ENCODE data around the gene RHBDL1. TPM values are rescaled to one million over a fixed set of nuclear protein-coding genes. Genes with fewer than 3 reads are reported as not detected.

RHBDL1 gene
- total RNA-seq, 1 experiment from 2014 or later: 1.8 TPM

Other genes starting within 250 kb of the RHBDL1 start
- 39.5 to 81.2 TPM (median 72.0 TPM) in 5 replicates for gene CAPN15, start 148.0 kb upstream of the RHBDL1 start, total RNA-seq (2022; extraction: Qiagen RNA extraction)
- 0.09 to 0.24 TPM (median 0.20 TPM) in 5 replicates for gene PRR35, start 115.3 kb upstream of the RHBDL1 start, total RNA-seq (2022; extraction: Qiagen RNA extraction)
- gene NHLRC4, start 108.7 kb upstream of the RHBDL1 start, total RNA-seq (2022; extraction: Qiagen RNA extraction): 0.06 to 0.26 TPM (median 0.19 TPM) in 5 replicates
- 26.9 to 42.7 TPM (median 40.1 TPM) in 5 replicates for gene PIGQ, start 105.7 kb upstream of the RHBDL1 start, total RNA-seq (2022; extraction: Qiagen RNA extraction)
- 12.0 to 18.7 TPM (median 17.9 TPM) in 5 replicates for gene RAB40C, start 85.6 kb upstream of the RHBDL1 start, total RNA-seq (2022; extraction: Qiagen RNA extraction)
- gene WFIKKN1, start 44.7 kb upstream of the RHBDL1 start, total RNA-seq (2022; extraction: Qiagen RNA extraction): 0.08 to 0.23 TPM (median 0.12 TPM) in 5 replicates
- gene METTL26, start 39.4 kb upstream of the RHBDL1 start, total RNA-seq (2022; extraction: Qiagen RNA extraction): 80.9 to 144 TPM (median 141 TPM) in 5 replicates
- gene MCRIP2, start 33.8 kb upstream of the RHBDL1 start, total RNA-seq (2022; extraction: Qiagen RNA extraction): 16.7 to 43.3 TPM (median 41.7 TPM) in 5 replicates
- 16.0 to 32.2 TPM (median 30.2 TPM) in 5 replicates for gene WDR90, start 26.3 kb upstream of the RHBDL1 start, total RNA-seq (2022; extraction: Qiagen RNA extraction)
- gene RHOT2, start 7.5 kb upstream of the RHBDL1 start, total RNA-seq (2022; extraction: Qiagen RNA extraction): 60.6 to 101 TPM (median 96.1 TPM) in 5 replicates
- gene STUB1, start 4.7 kb downstream of the RHBDL1 start, total RNA-seq (2022; extraction: Qiagen RNA extraction): 86.5 to 131 TPM (median 118 TPM) in 5 replicates
- gene JMJD8, start 8.7 kb downstream of the RHBDL1 start, total RNA-seq (2022; extraction: Qiagen RNA extraction): 63.7 to 89.3 TPM (median 78.2 TPM) in 5 replicates
- gene WDR24, start 14.7 kb downstream of the RHBDL1 start, total RNA-seq (2022; extraction: Qiagen RNA extraction): 3.6 to 6.4 TPM (median 5.8 TPM) in 5 replicates
- gene FBXL16, start 30.1 kb downstream of the RHBDL1 start, total RNA-seq (2022; extraction: Qiagen RNA extraction): 9.5 to 15.8 TPM (median 11.2 TPM) in 5 replicates
- 73.6 to 219 TPM (median 212 TPM) in 5 replicates for gene METRN, start 39.4 kb downstream of the RHBDL1 start, total RNA-seq (2022; extraction: Qiagen RNA extraction)
- 29.5 to 66.7 TPM (median 62.5 TPM) in 5 replicates for gene ANTKMT, start 45.5 kb downstream of the RHBDL1 start, total RNA-seq (2022; extraction: Qiagen RNA extraction)
- gene CCDC78, start 50.8 kb downstream of the RHBDL1 start, total RNA-seq (2022; extraction: Qiagen RNA extraction): 4.4 to 8.3 TPM (median 6.5 TPM) in 5 replicates
- 16.9 to 23.5 TPM (median 18.9 TPM) in 5 replicates for gene HAGHL, start 51.4 kb downstream of the RHBDL1 start, total RNA-seq (2022; extraction: Qiagen RNA extraction)
- gene CIAO3, start 65.3 kb downstream of the RHBDL1 start, total RNA-seq (2022; extraction: Qiagen RNA extraction): 19.6 to 30.1 TPM (median 28.3 TPM) in 5 replicates
- gene MSLN, start 85.1 kb downstream of the RHBDL1 start, total RNA-seq (2022; extraction: Qiagen RNA extraction): 2.6 to 3.3 TPM (median 2.9 TPM) in 5 replicates
- gene RPUSD1, start 112.7 kb downstream of the RHBDL1 start, total RNA-seq (2022; extraction: Qiagen RNA extraction): 34.6 to 64.0 TPM (median 51.9 TPM) in 5 replicates
- gene CHTF18, start 112.9 kb downstream of the RHBDL1 start, total RNA-seq (2022; extraction: Qiagen RNA extraction): 14.0 to 33.1 TPM (median 24.1 TPM) in 5 replicates
- not detected in 5 replicates for gene GNG13, start 125.1 kb downstream of the RHBDL1 start, total RNA-seq (2022; extraction: Qiagen RNA extraction)

Measured in A549 treated with Mapracorat at 1 μM for 4 hours (cell line).